Fibroblast of skin of left biceps (primary cell): ENCODE results near the gene EFNA5.

Experiments used
- DNase-seq, 2 experiments: peaks; one replicate each; pipeline ENCODE4 v3.0.0-alpha.2; 2013; ENCODE audit warnings: low read depth in 2 of 2

The EFNA5 gene

DNA sequence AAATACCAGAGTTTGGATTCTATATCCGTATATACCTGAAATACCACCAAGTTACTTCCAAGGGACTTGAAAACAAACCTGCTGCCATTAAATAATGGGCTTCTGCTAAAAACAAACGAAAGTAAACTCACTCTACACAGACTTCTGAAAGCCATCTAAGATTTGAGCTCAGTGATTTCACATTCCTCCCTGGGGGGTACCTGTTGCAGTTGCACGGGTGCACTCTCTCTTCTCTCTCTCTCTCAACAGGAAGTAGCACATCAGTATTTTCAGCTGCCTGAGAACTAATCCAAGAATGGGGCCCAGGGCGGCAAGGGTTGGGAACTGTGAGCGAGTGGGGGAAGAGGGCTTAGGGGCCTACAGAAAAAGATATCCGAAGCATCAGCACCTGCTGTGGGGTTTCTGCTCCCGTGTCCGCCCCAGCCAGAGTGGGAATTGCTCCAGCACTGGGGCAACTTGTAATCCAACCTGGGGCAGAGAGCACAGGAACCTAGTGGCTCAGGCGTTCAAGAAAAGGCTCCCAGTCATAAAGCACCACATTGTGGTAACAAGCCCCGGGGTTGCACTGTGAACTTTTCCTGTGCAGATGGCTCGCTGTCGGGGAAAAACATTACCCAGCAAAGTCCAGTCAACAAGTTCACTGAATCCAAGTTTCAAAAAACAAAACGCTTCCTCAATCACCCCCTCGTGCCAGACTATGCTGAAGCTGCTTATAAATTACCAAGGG is 99.8 kb downstream of the EFNA5 start:
- DNase-seq, result no peak

DNA sequence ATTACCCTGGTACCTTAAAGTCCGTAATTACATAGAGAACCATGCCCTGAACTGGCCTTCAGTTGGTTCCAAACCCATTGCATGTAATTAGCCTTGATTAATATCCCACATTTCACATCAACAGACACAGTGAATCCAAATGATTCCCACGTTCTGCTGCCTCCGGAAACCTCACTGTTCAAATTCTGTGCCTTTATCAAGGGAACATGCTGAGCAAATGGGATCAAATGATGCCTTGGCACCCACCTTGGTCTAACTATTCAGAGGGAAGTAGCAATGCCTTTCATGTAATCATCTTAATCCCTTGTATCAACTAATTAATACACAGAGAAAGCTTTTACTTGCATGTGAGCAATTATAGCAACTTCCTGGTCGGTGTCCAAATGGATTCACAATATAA is 100.6 kb downstream of the EFNA5 start:
- DNase-seq, result no peak

DNA sequence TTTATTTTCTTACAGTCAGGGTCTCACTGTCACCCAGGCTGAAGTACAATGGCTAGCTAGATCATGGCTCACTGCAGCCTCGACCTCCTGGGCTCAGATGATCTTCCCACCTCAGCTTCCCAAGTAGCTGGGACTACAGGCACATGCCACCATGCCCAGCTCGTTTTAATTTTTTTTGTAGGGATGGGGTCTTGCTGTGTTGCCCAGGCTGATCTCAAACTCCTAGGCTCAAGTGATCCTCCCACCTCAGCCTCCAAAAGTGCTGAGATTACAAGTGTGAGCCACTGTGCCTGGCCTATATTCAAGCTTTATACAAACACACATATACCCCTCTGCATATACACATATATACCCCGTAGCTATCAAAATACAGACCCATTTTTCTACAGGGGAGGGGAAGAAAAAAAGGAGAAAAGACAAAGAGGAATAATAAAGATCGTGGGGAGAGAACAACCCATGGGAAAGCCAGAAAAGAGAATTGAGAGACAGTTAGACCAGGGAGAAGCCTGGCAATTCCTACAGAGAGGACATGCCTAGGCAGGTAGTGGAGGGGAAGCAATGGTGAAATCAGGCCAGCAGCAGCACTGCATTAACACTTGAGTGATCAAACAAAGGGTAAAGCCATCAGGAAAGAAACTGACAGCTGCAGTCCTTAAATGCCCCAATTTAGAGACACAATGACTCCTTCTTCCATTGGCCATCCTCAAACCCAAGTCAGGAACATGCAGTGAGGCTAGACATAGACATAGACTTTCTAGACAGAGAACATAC is 102.7 kb downstream of the EFNA5 start:
- DNase-seq, result no peak

DNA sequence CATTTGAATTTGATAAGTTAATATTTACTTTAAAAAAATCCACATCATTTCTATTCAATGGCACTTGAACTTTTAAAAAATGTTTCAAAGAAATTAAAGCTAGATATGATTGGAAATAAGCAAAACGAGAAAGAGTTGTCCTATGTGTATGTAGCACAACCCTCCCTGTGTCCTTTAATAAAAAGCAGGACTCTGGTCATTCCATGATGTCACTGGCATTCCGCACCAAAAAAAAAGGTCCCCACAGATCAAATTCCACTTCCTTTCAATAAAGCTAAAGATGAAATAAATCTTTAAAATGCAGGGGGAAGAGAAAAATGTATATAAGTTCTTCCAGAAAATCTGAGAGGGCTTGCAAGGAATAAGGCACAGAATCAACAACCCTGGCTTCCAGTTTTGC is 103.8 kb downstream of the EFNA5 start:
- no peak for DNase-seq

DNA sequence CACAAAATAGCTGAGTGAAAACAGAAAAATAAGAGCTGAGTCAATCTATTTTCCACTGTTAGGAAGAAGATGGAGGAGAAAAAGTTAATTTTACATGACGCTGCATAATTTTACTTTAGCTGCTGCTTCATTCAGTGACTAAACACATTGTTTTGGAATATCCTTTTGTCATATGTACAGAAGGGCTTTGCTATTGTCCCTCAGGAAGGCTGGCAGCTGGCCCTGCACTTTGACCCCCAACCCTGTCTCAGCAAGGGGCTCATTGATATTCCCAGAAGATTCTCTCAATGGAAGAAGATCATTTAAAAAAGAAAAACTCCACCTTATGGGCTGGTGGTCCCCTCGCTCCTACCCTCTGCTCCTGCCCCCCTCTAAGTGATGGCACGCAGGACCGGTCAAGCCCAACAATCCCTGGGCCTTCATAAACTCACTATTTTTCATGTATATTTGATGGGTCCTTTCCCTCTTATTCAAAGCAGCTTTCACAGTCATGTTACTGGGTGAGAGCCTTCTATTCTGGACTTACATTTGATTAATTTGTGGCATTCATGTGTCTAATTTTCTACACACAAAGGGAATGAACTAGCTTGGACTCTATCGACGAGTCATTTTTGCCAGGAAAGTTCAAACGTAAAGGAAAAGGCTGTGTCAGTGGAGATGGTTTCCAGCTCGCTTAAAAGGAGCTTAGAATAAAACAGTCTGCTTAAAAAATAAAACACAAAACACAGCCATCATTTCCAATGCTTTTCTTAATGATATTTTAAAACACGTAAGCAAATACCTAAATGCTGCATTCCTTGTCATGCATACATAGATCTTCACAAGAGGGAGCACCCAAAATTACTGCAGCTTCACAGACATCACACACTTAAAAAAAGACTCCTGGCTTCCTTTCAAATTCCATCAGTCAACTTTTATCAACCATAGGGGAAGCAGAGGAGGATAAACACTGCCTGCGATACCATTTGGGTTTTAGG is 104.7 kb downstream of the EFNA5 start:
- DNase-seq, result no peak

DNA sequence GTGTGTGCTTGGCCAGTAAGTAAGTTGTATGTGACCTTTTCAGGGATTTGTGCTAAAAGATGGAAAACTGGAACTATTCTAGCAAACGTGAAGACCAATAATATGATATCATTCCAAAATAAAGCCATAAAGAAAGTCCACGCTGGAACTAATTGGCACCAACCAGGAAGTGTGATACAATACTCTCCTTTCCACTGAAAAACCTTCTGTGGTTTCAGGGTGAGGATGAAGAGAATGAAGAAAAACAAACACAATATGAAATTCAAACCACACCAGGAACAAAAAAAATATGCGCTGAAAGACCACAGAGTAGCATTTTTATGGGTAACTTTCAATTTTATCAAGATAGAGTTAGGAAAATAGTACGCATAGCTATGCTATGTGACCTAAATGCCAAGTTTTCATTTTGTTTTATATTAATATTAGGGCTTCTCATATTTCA is 105.8 kb downstream of the EFNA5 start:
- no peak for DNase-seq

DNA sequence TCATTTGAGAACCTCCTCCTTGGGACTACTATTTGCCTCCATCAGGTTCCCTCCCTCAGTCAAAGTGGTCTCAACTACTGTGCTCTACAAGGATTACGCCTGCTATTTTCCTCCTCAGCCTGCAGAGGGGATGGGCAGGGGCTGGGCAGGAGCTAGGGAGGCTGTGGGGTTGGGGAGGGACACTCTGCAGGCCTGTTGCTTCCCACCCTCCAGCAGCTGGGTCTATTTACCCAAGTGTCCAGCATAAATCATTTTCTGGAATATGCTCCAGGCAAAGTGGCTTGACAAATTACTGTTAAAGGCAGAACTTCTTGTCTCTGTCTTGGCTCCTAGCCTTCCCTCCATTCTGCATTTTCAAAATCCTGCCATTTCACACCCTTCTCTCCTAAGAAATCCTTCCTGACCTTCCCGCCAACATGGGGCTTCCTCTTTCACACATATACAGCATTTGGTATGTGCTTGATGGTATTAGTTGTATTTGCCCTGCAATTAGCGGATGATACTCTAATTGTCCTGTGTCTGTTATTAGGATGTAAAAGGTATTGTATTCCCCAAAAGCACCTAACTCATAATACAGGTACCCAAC is 106.7 kb downstream of the EFNA5 start:
- no peak for DNase-seq

DNA sequence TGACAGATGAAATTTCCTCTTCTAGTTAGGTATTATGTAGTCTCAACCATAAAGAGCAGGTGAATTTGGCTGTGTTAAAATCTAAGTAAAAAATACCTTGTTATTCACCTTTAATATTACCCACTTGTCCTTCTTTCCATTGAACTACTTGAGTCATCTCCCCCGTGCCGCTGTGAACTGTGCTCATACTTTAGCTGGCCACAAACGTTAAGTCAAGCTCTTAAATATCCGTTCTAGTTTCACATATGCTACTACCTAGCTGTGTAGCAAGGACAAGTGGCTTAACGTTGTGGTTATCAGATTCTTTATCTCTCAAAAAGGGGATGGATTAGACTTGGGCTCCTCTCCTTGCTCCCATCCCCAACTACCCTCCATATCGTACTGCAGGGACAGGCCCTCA is 110.4 kb downstream of the EFNA5 start:
- no peak for DNase-seq

DNA sequence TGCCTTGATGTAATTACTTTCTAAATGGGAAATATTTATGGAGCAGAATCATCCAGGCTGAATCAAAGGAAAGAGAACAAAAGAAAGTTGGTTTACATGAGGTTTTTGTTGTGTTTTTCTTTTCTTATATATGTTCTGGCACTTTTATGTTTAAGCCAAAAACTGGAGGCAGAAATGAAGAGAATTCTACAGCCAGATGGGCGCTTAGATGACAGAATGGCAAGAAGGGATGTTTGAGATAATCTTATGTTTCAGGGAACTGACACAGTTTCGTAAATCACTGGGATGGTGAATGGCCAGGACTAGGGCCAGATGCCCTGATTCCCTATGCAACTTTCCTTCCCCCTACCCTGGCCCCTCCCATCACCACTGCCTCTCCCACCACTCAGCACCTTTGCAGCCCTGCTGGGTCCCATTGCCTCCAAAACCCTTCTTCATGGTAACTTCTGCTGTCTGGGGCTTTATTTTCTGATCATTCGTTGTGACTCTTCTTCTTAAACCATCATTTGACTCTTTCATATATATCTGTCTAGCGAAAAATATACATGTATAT is 111.8 kb downstream of the EFNA5 start:
- no peak for DNase-seq

DNA sequence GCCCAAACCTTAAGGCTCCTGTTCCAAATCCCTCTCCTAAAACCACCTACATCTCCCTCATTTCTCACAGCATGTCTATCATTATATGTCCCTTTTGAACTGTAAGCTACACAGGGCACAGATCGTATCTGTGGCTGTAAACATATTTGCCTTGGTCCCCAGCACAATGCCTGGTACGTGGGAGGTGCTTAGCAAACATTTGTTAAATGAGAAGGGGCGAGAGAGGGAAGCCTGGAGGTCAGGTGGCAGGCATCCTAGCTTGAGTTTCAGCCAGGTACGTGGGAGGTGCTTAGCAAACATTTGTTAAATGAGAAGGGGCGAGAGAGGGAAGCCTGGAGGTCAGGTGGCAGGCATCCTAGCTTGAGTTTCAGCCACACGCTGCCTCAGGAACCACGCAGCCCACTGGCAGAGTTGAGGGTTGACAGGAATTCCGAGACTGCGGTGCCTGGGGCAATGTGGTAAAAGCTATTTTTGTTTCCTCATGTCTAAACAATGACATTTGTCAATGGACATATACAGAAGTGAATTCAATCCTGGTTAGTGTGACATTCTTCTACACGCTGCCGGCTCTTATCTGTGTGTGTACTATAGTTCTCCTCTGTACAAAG is 113.6 kb downstream of the EFNA5 start:
- DNase-seq, result no peak

DNA sequence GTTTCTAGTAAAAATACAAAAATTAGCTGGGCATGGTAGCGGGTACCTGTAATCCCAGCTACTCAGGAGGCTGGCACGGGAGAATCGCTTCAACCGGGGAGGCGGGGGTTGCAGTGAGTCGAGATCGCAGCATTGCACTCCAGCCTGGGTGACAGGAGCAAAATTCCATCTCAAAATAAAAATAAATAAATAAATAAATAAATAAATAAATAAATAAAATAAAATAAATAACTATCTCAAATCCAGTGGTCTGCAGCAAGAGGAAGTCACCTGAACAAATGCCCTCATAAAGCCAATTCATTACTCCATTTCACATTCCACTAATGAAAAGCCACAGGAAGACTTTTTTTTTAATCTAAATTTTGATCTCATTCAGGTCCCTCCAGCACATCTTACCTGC is 114.2 kb downstream of the EFNA5 start:
- DNase-seq, result no peak

DNA sequence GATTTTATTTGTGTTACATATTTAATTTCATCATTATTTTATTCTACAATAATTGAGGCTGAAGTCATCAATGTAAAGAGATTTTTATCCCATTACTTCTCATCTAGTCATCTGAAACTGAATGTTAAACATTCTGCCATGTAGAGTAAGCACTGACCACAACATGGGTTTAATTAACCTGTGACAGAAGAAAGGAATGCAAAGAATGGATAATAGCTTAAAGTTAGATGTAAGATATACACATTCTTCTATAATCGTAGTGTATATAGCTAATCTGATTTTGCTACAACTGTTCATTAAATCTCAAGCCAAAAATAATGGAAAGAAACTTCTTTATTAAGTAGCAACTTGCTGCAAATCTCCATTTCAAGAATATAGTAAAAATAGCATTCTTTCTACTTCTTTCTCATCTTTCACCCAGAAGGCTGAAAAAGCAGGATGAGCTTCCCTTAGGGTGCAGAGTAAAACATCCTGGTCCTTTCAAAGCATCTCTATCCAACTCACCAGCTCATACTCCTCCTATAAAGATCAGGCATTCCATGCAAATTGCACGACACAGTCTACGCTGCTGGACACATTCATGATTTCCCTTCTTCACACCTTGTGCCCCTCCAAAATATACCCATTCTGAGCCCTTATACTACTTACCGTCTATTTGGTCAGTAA is 115.2 kb downstream of the EFNA5 start:
- peak; percentile 55 to 62 for DNase-seq

DNA sequence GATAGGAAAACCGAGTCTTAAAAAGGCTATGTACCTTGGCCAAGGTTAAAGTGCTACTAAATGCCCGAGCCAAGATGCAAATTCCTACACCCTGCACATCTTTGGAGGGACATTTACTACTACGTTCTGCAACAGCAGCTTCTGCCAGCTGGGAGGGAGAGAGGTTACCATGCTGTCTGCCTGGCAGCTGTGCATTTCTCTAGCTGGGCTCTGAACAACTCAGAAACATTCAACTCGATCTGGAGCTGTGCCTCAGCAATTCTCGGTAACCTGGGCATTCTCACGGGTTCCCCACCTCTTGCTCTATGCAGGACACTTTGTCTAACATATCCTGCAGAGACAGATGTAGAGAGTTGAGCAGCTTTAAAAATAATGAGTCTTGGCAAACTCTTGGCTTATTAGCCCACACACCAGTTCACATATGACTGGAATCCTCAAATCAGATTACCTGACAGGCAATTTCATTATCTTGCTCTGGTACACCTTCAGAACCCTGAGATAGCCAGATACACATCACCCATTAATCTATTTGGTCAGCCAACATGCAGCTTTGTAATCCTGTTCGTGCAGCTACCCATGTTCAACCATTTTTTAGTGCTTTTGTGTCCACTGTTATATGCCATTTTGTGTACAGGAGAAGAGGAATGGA is 115.8 kb downstream of the EFNA5 start:
- no peak for DNase-seq

DNA sequence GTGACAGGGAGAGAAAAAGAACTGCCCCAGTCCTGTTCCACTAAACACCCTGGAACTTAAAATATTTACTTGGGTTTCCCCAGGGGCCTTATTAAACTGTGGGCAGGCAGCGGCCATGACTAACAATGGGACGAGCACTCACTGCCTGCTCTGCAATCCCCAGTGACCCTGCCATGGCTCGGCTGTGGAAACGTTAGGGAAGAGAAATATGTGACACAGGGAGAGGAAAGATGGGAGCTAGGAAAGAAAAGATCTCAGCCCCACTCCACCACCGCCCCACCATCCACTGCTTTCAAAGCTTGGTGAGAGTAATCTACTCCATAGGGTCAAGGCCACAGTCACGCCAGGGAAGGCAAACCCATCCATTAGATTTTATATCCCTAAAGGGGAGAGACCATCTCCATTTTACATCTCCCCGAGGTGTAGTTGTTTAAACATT is 117.6 kb downstream of the EFNA5 start:
- no peak for DNase-seq

DNA sequence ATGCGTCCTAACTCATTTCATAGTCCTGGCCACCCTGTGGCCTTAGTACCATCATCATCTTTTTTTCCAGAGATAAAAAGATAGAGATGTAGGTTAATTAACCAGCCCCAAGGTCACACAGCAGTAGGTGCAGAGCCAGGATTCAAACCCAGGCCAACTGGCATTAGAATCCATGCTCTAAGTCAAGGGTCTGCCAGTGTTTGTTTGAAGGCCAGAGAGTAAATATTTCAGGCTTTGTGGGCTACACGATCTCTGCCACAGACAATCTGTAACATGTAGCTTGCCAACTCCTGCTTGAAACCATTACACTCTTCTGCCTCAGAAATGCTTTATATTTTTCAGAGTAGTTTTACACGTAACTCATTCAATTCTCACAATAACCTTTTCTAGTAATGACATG is 119.6 kb downstream of the EFNA5 start:
- DNase-seq, result no peak

DNA sequence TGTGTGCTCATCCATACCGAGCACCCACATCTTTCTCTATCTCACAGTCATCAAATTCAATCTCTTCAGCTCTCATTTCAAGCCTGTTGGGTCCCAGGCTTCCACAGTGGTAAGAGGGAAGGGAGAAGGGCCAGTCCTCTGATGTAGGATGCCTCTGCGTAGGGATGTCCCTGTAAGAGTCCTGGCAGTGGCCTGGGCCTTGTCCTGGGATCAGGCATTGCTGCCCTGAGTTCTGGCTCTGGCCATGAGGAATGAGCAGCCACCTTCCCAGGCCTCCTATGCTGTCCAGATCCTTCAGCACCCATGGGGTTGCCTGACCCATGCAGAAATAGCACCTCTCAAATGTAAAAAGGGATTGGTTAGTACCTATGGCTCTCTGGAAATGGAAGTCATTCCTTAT is 121.2 kb downstream of the EFNA5 start:
- DNase-seq, result no peak

DNA sequence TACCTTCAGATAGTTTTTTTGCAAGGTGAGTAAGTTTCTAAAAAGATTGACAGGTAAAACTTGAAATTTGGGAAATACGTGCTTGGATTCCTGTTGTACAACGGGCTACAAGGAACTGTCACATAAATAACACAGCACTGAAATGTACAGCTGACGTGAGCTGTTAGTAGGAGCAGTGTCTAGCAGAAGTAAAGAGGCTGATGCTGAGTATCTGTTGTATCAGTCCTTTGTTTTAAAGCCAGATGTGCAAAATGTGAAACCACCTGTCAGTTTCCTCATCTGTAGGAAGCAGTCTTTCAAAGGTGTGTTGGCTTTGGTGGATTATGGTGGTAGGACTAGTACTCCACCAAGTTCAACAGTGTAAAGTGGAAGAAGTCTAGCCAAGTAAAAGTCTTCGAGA is 122.3 kb downstream of the EFNA5 start:
- no peak for DNase-seq

DNA sequence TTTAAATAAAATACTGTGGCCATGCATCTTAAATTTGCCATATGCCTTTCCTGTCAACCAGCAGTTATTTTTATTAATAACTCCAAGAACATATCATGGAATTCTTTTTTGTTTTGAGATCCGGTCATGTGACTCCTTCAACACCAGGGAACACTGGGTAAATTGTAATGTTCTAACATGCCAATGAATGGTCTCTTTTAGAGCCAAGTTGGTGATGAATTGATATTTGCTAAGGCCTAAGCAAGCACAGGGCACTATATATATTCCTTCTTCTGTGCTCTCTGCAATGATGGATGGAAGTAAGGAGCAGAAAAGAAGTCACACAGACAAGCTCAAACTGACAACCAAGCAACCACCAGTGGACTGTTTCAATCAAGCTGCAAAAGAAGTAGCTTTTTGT is 124.0 kb downstream of the EFNA5 start:
- DNase-seq, result no peak

DNA sequence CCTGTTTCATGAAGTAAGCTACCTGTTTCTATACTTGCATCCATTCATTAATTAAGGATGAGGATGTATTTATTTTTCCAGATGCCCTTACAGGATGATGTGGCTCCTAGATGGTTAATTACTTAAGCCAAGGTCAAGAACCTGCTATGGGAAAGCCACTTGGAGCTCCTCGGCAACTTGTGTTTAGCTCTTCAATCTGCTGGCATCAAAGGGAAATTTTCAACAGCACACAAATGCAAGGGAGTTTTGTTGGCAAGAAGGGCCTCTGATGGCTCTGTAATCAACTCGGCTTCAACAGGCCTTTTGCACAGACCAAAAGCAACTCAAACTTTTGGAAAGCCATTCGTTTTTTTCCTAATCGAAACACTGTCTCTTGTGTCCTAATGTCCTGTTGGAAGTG is 125.3 kb downstream of the EFNA5 start:
- no peak for DNase-seq

DNA sequence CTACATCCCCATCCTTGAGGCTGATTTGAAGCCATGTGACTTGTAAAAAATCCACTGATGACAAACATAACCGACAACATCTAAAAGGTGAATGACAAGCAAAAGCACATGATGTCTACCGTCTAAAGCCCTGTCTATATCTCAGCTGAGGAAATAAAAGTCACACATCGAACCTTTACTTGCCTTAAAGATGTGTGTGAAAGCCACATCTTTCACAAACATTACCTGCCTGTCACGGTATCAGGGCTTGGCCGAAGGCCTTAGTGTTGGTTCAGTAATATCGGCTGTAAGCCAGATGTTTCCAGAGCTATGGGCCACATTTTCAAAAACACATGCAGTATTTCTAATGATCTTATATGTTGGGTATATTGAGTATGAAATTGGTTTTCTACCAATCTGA is 125.8 kb downstream of the EFNA5 start:
- no peak for DNase-seq
